K562 (cell line): ENCODE results near the gene ZBTB46. TPM values are rescaled to one million over a fixed set of nuclear protein-coding genes. Genes with fewer than 3 reads are reported as not detected.

Experiments used
- CBX8 ChIP-seq: fragments of 200-600 bp; sonication (generic); IDR thresholded peaks from 2 replicates; pipeline ENCODE4 v1.6.1; 2012; ENCODE audit warnings: borderline replicate concordance, mixed run types, low read depth, mild to moderate bottlenecking, moderate library complexity, mixed read lengths, low read length, control low read depth, inconsistent platforms; ENCODE audit not compliant: poor library complexity, severe bottlenecking; ENCODE audit errors: extremely low read depth
- E2F1 ChIP-seq: sonication (generic); formaldehyde crosslinking; IDR thresholded peaks from 2 replicates; pipeline ENCODE4 v1.8.1; 2023; ENCODE audit warnings: mild to moderate bottlenecking, missing genetic modification reagents, moderate library complexity
- ELF4 ChIP-seq: fragments of 450-650 bp; formaldehyde crosslinking; IDR thresholded peaks from 2 replicates; pipeline ENCODE4 v1.4.0; 2022; ENCODE audit warnings: missing genetic modification characterization
- ESRRA ChIP-seq: fragments of 450-650 bp; IDR thresholded peaks from 2 replicates; pipeline ENCODE4 v1.6.1; 2014; ENCODE audit warnings: low read depth, mild to moderate bottlenecking, moderate library complexity, borderline replicate concordance
- FOXA3 ChIP-seq, 2 experiments: fragments of 450-650 bp in 1 of 2; sonication (generic) in 1 of 2; formaldehyde crosslinking; IDR thresholded peaks in 1 of 2; conservative IDR thresholded peaks in 1 of 2; 2 replicates each; pipeline versions ENCODE4 v1.4.0 to v1.8.0; 2020 to 2022; ENCODE audit warnings: mild to moderate bottlenecking in 2 of 2, missing genetic modification reagents in 1 of 2
- FOXP1 ChIP-seq: sonication (generic); formaldehyde crosslinking; IDR thresholded peaks from 2 replicates; pipeline ENCODE4 v1.8.0; 2022; ENCODE audit warnings: mild to moderate bottlenecking, missing genetic modification reagents
- GMEB1 ChIP-seq: fragments of 250-450 bp; sonication (Bioruptor Pico); IDR thresholded peaks from 2 replicates; pipeline ENCODE4 v1.4.0; 2020; ENCODE audit warnings: mild to moderate bottlenecking
- HIVEP1 ChIP-seq: fragments of 250-450 bp; sonication (Bioruptor Pico); IDR thresholded peaks from 2 replicates; pipeline ENCODE4 v1.4.0; 2020; ENCODE audit warnings: mild to moderate bottlenecking
- JUND ChIP-seq, 2 experiments: IDR thresholded peaks; 2 replicates in 1 of 2; 3 replicates in 1 of 2; pipeline ENCODE4 v1.6.1; 2011; ENCODE audit warnings: borderline replicate concordance in 2 of 2, low read depth in 2 of 2, low read length in 2 of 2, improper control_type of control experiment in 1 of 2, missing biosample characterization in 1 of 2, missing genetic modification characterization in 1 of 2, missing genetic modification reagents in 1 of 2
- KLF1 ChIP-seq: fragments of 450-650 bp; IDR thresholded peaks from 2 replicates; pipeline ENCODE4 v1.6.1; 2016; ENCODE audit warnings: missing genetic modification characterization, missing compliant biosample characterization
- NCOR1 ChIP-seq: fragments of 450-650 bp; IDR thresholded peaks from 2 replicates; pipeline ENCODE4 v1.6.1; 2016; ENCODE audit warnings: mild to moderate bottlenecking, moderate library complexity
- PHF8 ChIP-seq: fragments of 200-600 bp; sonication (generic); IDR thresholded peaks from 2 replicates; pipeline ENCODE4 v1.6.1; 2012; ENCODE audit warnings: mixed run types, mild to moderate bottlenecking, inconsistent platforms, low read length, moderate library complexity, borderline replicate concordance
- POLR2A ChIP-seq: fragments of 450-650 bp; conservative IDR thresholded peaks from 2 replicates; pipeline ENCODE4 v1.6.1; 2016
- SMAD2 ChIP-seq: fragments of 150-350 bp; IDR thresholded peaks from 2 replicates; pipeline ENCODE4 v1.6.1; 2014; ENCODE audit warnings: low read depth, mild to moderate bottlenecking, low read length
- TEAD2 ChIP-seq: fragments of 450-650 bp; IDR thresholded peaks from 2 replicates; pipeline ENCODE4 v1.6.1; 2016; ENCODE audit warnings: missing genetic modification characterization, control low read depth, missing compliant biosample characterization
- TEAD4 ChIP-seq, 2 experiments: sonication (generic) in 1 of 2; formaldehyde crosslinking in 1 of 2; IDR thresholded peaks; 2 replicates each; pipeline versions ENCODE4 v1.6.1 to v1.8.0; 2012 to 2022; ENCODE audit warnings: borderline replicate concordance in 1 of 2, inconsistent platforms in 1 of 2, low read length in 1 of 2, mild to moderate bottlenecking in 1 of 2, missing genetic modification reagents in 1 of 2
- ZBTB9 ChIP-seq: fragments of 450-650 bp; formaldehyde crosslinking; IDR thresholded peaks from 2 replicates; pipeline ENCODE4 v1.4.0; 2020; ENCODE audit warnings: mild to moderate bottlenecking, moderate library complexity
- ZNF146 ChIP-seq: IDR thresholded peaks from one replicate; pipeline ENCODE4 v1.6.1; 2018; ENCODE audit warnings: missing compliant biosample characterization; ENCODE audit not compliant: unreplicated experiment
- ZNF239 ChIP-seq: fragments of 250-450 bp; sonication (Bioruptor Pico); IDR thresholded peaks from 2 replicates; pipeline ENCODE4 v1.4.0; 2020; ENCODE audit warnings: mild to moderate bottlenecking
- ZNF24 ChIP-seq: fragments of 450-650 bp; IDR thresholded peaks from 2 replicates; pipeline ENCODE4 v1.6.1; 2016
- ZNF253 ChIP-seq: fragments of 250-450 bp; sonication (Bioruptor Pico); conservative IDR thresholded peaks from 2 replicates; pipeline ENCODE4 v1.6.1; 2021; ENCODE audit warnings: mild to moderate bottlenecking
- ZNF395 ChIP-seq: fragments of 200-800 bp; sonication (Bioruptor generic); IDR thresholded peaks from 2 replicates; pipeline ENCODE4 v1.6.1; 2017; ENCODE audit warnings: missing genetic modification characterization, missing compliant biosample characterization
- polyA plus RNA-seq, 8 experiments: library from polyadenylated mRNA; depleted of rRNA in 4 of 8; stranded (reverse) in 5 of 8; unstranded in 3 of 8; fragments of >200 nt; fragmentation: Nextera tagmentation in 2 of 8; fragmentation: Illumina TruSeq in 1 of 8; extraction: Ambion mirVana in 2 of 8; extraction: Trizol in 1 of 8; gene quantifications; 2 replicates each; pipeline versions ENCODE4 v1.2.1 to v1.2.3, GENCODE V29; 2011 to 2014; ENCODE audit warnings: inconsistent platforms in 1 of 8, missing spikeins in 1 of 8
- total RNA-seq, 7 experiments: library from RNA; depleted of rRNA in 6 of 7; stranded (reverse); fragments of >200 nt in 6 of 7; fragmentation: Illumina TruSeq in 2 of 7; extraction: Trizol in 2 of 7; gene quantifications; 2 replicates each; pipeline versions ENCODE4 v1.2.1 to v1.2.3, GENCODE V29; 2011 to 2021; ENCODE audit warnings: low replicate concordance in 1 of 7

Gene ZBTB46
- total and polyA plus RNA-seq, 9 of the 15 experiments (the other 6 are each of a cell fraction or from before 2014, with no cell fraction given): 0.29 to 4.1 (median 1.1) TPM

- TF ChIP-seq ZNF24: peak; percentile 16; the same call in 1 of the 2 replicates
- peak; percentile 95; the same call in 1 of the 2 replicates for TF ChIP-seq PHF8
- peak; percentile 93 for TF ChIP-seq GMEB1 (CRISPR knock-in tag)
- TF ChIP-seq ELF4: no peak
- peak; percentile 63 for TF ChIP-seq POLR2A
- TF ChIP-seq TEAD4 (IDR thresholded peaks at IDR 0.05; ENCODE audit: low read length): no peak
- no peak; the same call in 1 of the 2 replicates for TF ChIP-seq TEAD4 (CRISPR knock-in tag; IDR thresholded peaks at IDR 0.05; ENCODE audit: borderline replicate concordance)
- TF ChIP-seq HIVEP1 (CRISPR knock-in tag): no peak
- TF ChIP-seq JUND (IDR thresholded peaks at IDR 0.05; ENCODE audit: borderline replicate concordance, low read depth, low read length): peak; percentile 52; the same call in 1 of the 2 replicates
- TF ChIP-seq JUND (tag; IDR thresholded peaks at IDR 0.05; ENCODE audit: borderline replicate concordance, low read depth, low read length): peak; percentile 15; the same call in 1 of the 3 replicates
- TF ChIP-seq SMAD2: no peak
- TF ChIP-seq FOXP1 (CRISPR knock-in tag): peak; percentile 87
- no peak for TF ChIP-seq TEAD2
- TF ChIP-seq ESRRA: peak; percentile 98
- TF ChIP-seq E2F1: peak; percentile 74; the same call in 1 of the 2 replicates
- peak; percentile 82 for TF ChIP-seq ZBTB9 (CRISPR knock-in tag)
- TF ChIP-seq KLF1 (tag): peak; percentile 66; the same call in 1 of the 2 replicates
- no peak for TF ChIP-seq ZNF253 (CRISPR knock-in tag)
- TF ChIP-seq FOXA3 (CRISPR knock-in tag; conservative IDR thresholded peaks at IDR 0.05 in 1 of 2, IDR thresholded peaks at IDR 0.05 in 1 of 2): no peak; a peak in 2 of 4 replicates
- no peak for TF ChIP-seq ZNF239 (CRISPR knock-in tag)
- TF ChIP-seq NCOR1: peak; percentile 62
- TF ChIP-seq ZNF395 (CRISPR knock-in tag): peak; percentile 84
- TF ChIP-seq ZNF146 (CRISPR knock-in tag): no peak
- no peak for TF ChIP-seq CBX8
Observed at GRCh38 chr20:63707558-63708300, 123.3 kb downstream of the ZBTB46 start, which contains the start of the genes ARFRP1 and ZGPAT (continued).
